Duodenal mucosa (tissue), 2 donors: ENCODE measurements around the gene COLEC12.

Experiments used
- H3K27ac ChIP-seq: one replicate; pipeline ENCODE4 v1.7.0; 2013; ENCODE audit warnings: low read depth, low read length
- H3K27me3 ChIP-seq, 2 donors: one replicate each; pipeline ENCODE4 v1.7.0; 2013; ENCODE audit warnings: low read length in 2 of 2, control low read depth in 1 of 2; ENCODE audit not compliant: insufficient read depth in 2 of 2, control insufficient read depth in 1 of 2
- H3K36me3 ChIP-seq, 2 donors: one replicate each; pipeline ENCODE4 v1.7.0; 2013; ENCODE audit warnings: low read length in 2 of 2, control low read depth in 1 of 2; ENCODE audit not compliant: insufficient read depth in 2 of 2, control insufficient read depth in 1 of 2
- H3K4me1 ChIP-seq, 2 donors: one replicate each; pipeline ENCODE4 v1.7.0; 2013; ENCODE audit warnings: low read length in 2 of 2, control low read depth in 1 of 2; ENCODE audit not compliant: insufficient read depth in 2 of 2, control insufficient read depth in 1 of 2
- H3K4me3 ChIP-seq, 2 donors: one replicate each; pipeline ENCODE4 v1.7.0; 2013; ENCODE audit warnings: low read length in 2 of 2, low read depth in 1 of 2
- H3K9ac ChIP-seq, 2 donors: one replicate each; pipeline ENCODE4 v1.7.0; 2013; ENCODE audit warnings: low read length in 2 of 2, low read depth in 1 of 2
- H3K9me3 ChIP-seq, 2 donors: one replicate each; pipeline ENCODE4 v1.7.0; 2013; ENCODE audit warnings: low read length in 2 of 2, control low read depth in 1 of 2; ENCODE audit not compliant: control insufficient read depth in 1 of 2

COLEC12 gene

GRCh38 chr18:392928-393573, 107.5 kb downstream of the COLEC12 start:
- Histone ChIP-seq H3K27ac (no peak overlapping the region), H3K4me1 (no peaks in the 10 kb centered on the region), H3K27me3 (no peaks in the 10 kb centered on the region)

GRCh38 chr18:390741-391478, 109.6 kb downstream of the COLEC12 start:
- H3K9ac ChIP-seq, result no peak overlapping the region
- no peaks in the 10 kb centered on the region for H3K9me3 ChIP-seq
- H3K4me1 ChIP-seq, result no peaks in the 10 kb centered on the region
- no peaks in the 10 kb centered on the region for H3K27me3 ChIP-seq
- H3K4me3 ChIP-seq, result no peak overlapping the region
- H3K27ac ChIP-seq, result no peak overlapping the region
- no peaks in the 10 kb centered on the region for H3K36me3 ChIP-seq

More at GRCh38 chr18:392928-393573, 107.5 kb downstream of the COLEC12 start:
- H3K36me3 ChIP-seq, result no peaks in the 10 kb centered on the region
- no peaks in the 10 kb centered on the region for H3K9me3 ChIP-seq
- H3K9ac ChIP-seq, result no peak overlapping the region
- no peak overlapping the region for H3K4me3 ChIP-seq

- Histone ChIP-seq H3K27me3 (no peaks in the 10 kb centered on the region), H3K9ac (no peak overlapping the region), H3K4me3 (no peak overlapping the region), H3K4me1 (no peaks in the 10 kb centered on the region), H3K9me3 (no peaks in the 10 kb centered on the region), H3K36me3 (no peaks in the 10 kb centered on the region), H3K27ac (no peak overlapping the region)
Observed at GRCh38 chr18:389658-390357, 110.7 kb downstream of the COLEC12 start.

- H3K9me3 ChIP-seq, result no peaks in the 10 kb centered on the region
- H3K4me1 ChIP-seq, result no peaks in the 10 kb centered on the region
- H3K4me3 ChIP-seq, result no peak overlapping the region
- no peak overlapping the region for H3K27ac ChIP-seq
- H3K9ac ChIP-seq, result no peak overlapping the region
- no peaks in the 10 kb centered on the region for H3K36me3 ChIP-seq
- no peaks in the 10 kb centered on the region for H3K27me3 ChIP-seq
Observed at GRCh38 chr18:388200-388599, 112.3 kb downstream of the COLEC12 start.

- no peaks in the 10 kb centered on the region for H3K9me3 ChIP-seq
- no peaks in the 10 kb centered on the region for H3K36me3 ChIP-seq
- H3K27me3 ChIP-seq, result no peaks in the 10 kb centered on the region
- H3K9ac ChIP-seq, result no peak overlapping the region
- H3K27ac ChIP-seq, result no peak overlapping the region
- no peak overlapping the region for H3K4me3 ChIP-seq
- no peaks in the 10 kb centered on the region for H3K4me1 ChIP-seq
Observed at GRCh38 chr18:386994-387393, 113.5 kb downstream of the COLEC12 start.

GRCh38 chr18:384897-385296, 115.6 kb downstream of the COLEC12 start:
- H3K4me3 ChIP-seq, result no peak overlapping the region
- H3K27ac ChIP-seq, result no peak overlapping the region
- H3K9me3 ChIP-seq, result no peaks in the 10 kb centered on the region
- H3K4me1 ChIP-seq, result peaks cover 0 to 2% of the 10 kb centered on the region in 2 donors
- H3K27me3 ChIP-seq, result no peaks in the 10 kb centered on the region
- H3K36me3 ChIP-seq, result no peaks in the 10 kb centered on the region
- H3K9ac ChIP-seq, result no peak overlapping the region

- Histone ChIP-seq H3K9me3 (no peaks in the 10 kb centered on the region), H3K4me3 (no peak overlapping the region), H3K27me3 (no peaks in the 10 kb centered on the region), H3K4me1 (peaks cover 0 to 8% of the 10 kb centered on the region in 2 donors), H3K36me3 (no peaks in the 10 kb centered on the region), H3K27ac (no peak overlapping the region), H3K9ac (no peak overlapping the region)
Observed at GRCh38 chr18:383135-383534, 117.4 kb downstream of the COLEC12 start.

GRCh38 chr18:382423-382984, 118.0 kb downstream of the COLEC12 start:
- no peaks in the 10 kb centered on the region for H3K36me3 ChIP-seq
- no peaks in the 10 kb centered on the region for H3K9me3 ChIP-seq
- no peak overlapping the region for H3K27ac ChIP-seq
- H3K27me3 ChIP-seq, result no peaks in the 10 kb centered on the region
- H3K4me3 ChIP-seq, result no peak overlapping the region
- no peak overlapping the region for H3K9ac ChIP-seq
- H3K4me1 ChIP-seq, result peaks cover 0 to 8% of the 10 kb centered on the region in 2 donors

- no peaks in the 10 kb centered on the region for H3K9me3 ChIP-seq
- H3K9ac ChIP-seq, result no peak overlapping the region
- no peak overlapping the region for H3K4me3 ChIP-seq
- no peaks in the 10 kb centered on the region for H3K36me3 ChIP-seq
- H3K4me1 ChIP-seq, result peaks cover 0 to 8% of the 10 kb centered on the region in 2 donors
- H3K27ac ChIP-seq, result no peak overlapping the region
- no peaks in the 10 kb centered on the region for H3K27me3 ChIP-seq
Observed at GRCh38 chr18:379681-380330, 120.7 kb downstream of the COLEC12 start.
